OCI-LY7 (cell line): ENCODE measurements around the gene CDC42BPG. TPM values are rescaled to one million over a fixed set of nuclear protein-coding genes. Genes with fewer than 3 reads are reported as not detected.

Source experiments
- Bru-seq: library from RNA; stranded (reverse); fragments of 400-500 nt; gene quantifications from one replicate; lab custom pipeline; 2021; lab: Mats Ljungman, UMichigan
- BruChase-seq, 2 experiments: library from RNA; stranded (reverse); fragments of 400-500 nt; gene quantifications; one replicate each; lab custom pipeline; 2021; lab: Mats Ljungman, UMichigan
- BruUV-seq: library from RNA; stranded (reverse); fragments of 400-500 nt; replicated peaks from 2 replicates; lab custom pipeline; 2021; lab: Mats Ljungman, UMichigan
- CTCF ChIA-PET: fragments of 300-600 bp; sonication (Branson Sonifier 250); formaldehyde crosslinking; loops from one replicate; lab custom pipeline; 2022; ENCODE audit warnings: antibody characterized with exemption; ENCODE audit not compliant: unreplicated experiment; lab: Charles Lee
- POLR2A ChIA-PET: fragments of 300-600 bp; sonication (Branson Sonifier 250); formaldehyde crosslinking; loops from one replicate; lab custom pipeline; 2022; ENCODE audit warnings: antibody characterized with exemption; lab: Charles Lee
- DNase-seq: peaks from one replicate; pipeline ENCODE4 v3.0.0-alpha.2; 2015; ENCODE audit warnings: low spot score
- H2AFZ ChIP-seq: fragments of 200-600 bp; sonication (generic), shearing (Covaris generic); 2 replicates; pipeline ENCODE4 v1.6.1; 2014; ENCODE audit warnings: mild to moderate bottlenecking, antibody characterized with exemption, low read length, moderate library complexity
- H3K27ac ChIP-seq: fragments of 200-600 bp; sonication (generic); 2 replicates; pipeline ENCODE4 v1.5.1; 2014; ENCODE audit warnings: mixed run types, low read depth, mild to moderate bottlenecking, moderate library complexity, low read length, inconsistent platforms; ENCODE audit not compliant: poor library complexity, severe bottlenecking
- H3K36me3 ChIP-seq: fragments of 200-600 bp; sonication (generic); 2 replicates; pipeline ENCODE4 v1.6.1; 2014; ENCODE audit warnings: mild to moderate bottlenecking, antibody characterized with exemption, low read length, moderate library complexity, mixed read lengths; ENCODE audit not compliant: insufficient read depth
- H3K4me1 ChIP-seq: fragments of 200-600 bp; sonication (generic); 2 replicates; pipeline ENCODE4 v1.5.1; 2014; ENCODE audit warnings: mild to moderate bottlenecking, low read length; ENCODE audit not compliant: insufficient read depth, poor library complexity, severe bottlenecking
- H3K4me2 ChIP-seq: fragments of 200-600 bp; sonication (generic); 2 replicates; pipeline ENCODE4 v1.6.1; 2014; ENCODE audit warnings: mild to moderate bottlenecking, low read length
- H3K4me3 ChIP-seq: fragments of 200-600 bp; sonication (generic); 2 replicates; pipeline ENCODE4 v1.5.1; 2014; ENCODE audit warnings: mild to moderate bottlenecking, low read depth, low read length; ENCODE audit not compliant: poor library complexity, severe bottlenecking
- H3K79me2 ChIP-seq: fragments of 200-600 bp; sonication (generic); 2 replicates; pipeline ENCODE4 v1.6.1; 2016; ENCODE audit warnings: low read depth, mild to moderate bottlenecking, low read length, moderate library complexity, mixed read lengths; ENCODE audit not compliant: insufficient read depth
- H3K9me2 ChIP-seq: fragments of 200-600 bp; sonication (generic); 2 replicates; pipeline ENCODE4 v1.6.1; 2016; ENCODE audit warnings: mild to moderate bottlenecking, low read length, mixed read lengths; ENCODE audit not compliant: insufficient read depth
- H3K9me3 ChIP-seq: fragments of 200-600 bp; sonication (generic); 2 replicates; pipeline ENCODE4 v1.6.1; 2014; ENCODE audit warnings: mild to moderate bottlenecking, mixed run types, low read length, mixed read lengths
- H4K20me1 ChIP-seq: fragments of 200-600 bp; sonication (generic); 2 replicates; pipeline ENCODE4 v1.6.1; 2014; ENCODE audit warnings: mild to moderate bottlenecking, antibody characterized with exemption, low read length, moderate library complexity, mixed read lengths; ENCODE audit not compliant: insufficient read depth
- CTCF ChIP-seq: fragments of 200-600 bp; sonication (generic); conservative IDR thresholded peaks from 2 replicates; pipeline ENCODE4 v1.5.1; 2014; ENCODE audit warnings: mild to moderate bottlenecking, antibody characterized with exemption, low read length, moderate library complexity, mixed read lengths
- EZH2phosphoT487 ChIP-seq: fragments of 200-600 bp; sonication (generic); IDR thresholded peaks from 2 replicates; pipeline ENCODE4 v1.6.1; 2018; ENCODE audit warnings: low read depth, borderline replicate concordance, mild to moderate bottlenecking, mixed run types, antibody characterized with exemption, low read length, moderate library complexity, mixed read lengths
- intact Hi-C: fragments of 100-400 bp; cut with micrococcal nuclease; formaldehyde crosslinking; loops from one replicate; pipeline ENCODE4 v1.10.0; 2022; ENCODE audit not compliant: unreplicated experiment
- long read RNA-seq: library from polyadenylated mRNA; stranded (forward); transcript quantifications from one replicate; pipeline ENCODE4 v2.0.0, GENCODE V29; 2022
- total RNA-seq, 2 experiments: library from RNA; depleted of rRNA in 1 of 2; stranded (reverse); fragments of >200 nt in 1 of 2; shearing (Covaris generic) in 1 of 2; gene quantifications; 2 replicates each; pipeline ENCODE4 v1.2.3, GENCODE V29; 2014 to 2022

CDC42BPG gene
- total RNA-seq (2014; rRNA removed; shearing (Covaris generic)), result 4.9 TPM in 2 replicates
- total RNA-seq (2022), result 3.5 and 5.1 TPM in 2 replicates
- percentile 28 among the genes with signal in this experiment for Bru-seq, nascent RNA
- BruChase-seq, experiment 1, labeled RNA remaining after a 6-hour chase, result percentile 30 among the genes with signal in this experiment
- percentile 30 among the genes with signal in this experiment for BruChase-seq, experiment 2, labeled RNA remaining after a 2-hour chase
- long read RNA-seq, partial matches to known transcripts, result 2 of 3 reads
- long read RNA-seq, other reads (novel, unspliced or antisense), result 1 of 3 reads

GRCh38 chr11:64844330-64845128, at the start of gene CDC42BPG:
CDC42BPG (minus strand) TSS chr11:64844653; CDS start chr11:64844569, 84 bp downstream.
- H3K4me2 ChIP-seq, result peak within 1 kb of the TSS; percentile 74
- peak within 1 kb of the TSS; percentile 72 for H2AFZ ChIP-seq
- no peaks in the 10 kb centered on the region for H3K9me3 ChIP-seq
- peak within 1 kb of the TSS; percentile 38 for H3K27ac ChIP-seq
- ChIA-PET CTCF (interaction anchor here (0.6 to 1.1 kb wide), 3 partner anchors 19 to 43 kb away, joined by 4 to 6 read pairs (median 5); no protein-coding TSS in a partner anchor), POLR2A (interaction anchor here (0.5 to 1.6 kb wide), 3 partner anchors 15 to 1813 kb away, joined by 5 to 10 read pairs (median 5); no protein-coding TSS in a partner anchor)
- peaks cover 47% of the 10 kb centered on the region for H3K4me1 ChIP-seq
- no peaks in the 10 kb centered on the region for H3K36me3 ChIP-seq
- H3K9me2 ChIP-seq, result no peaks in the 10 kb centered on the region
- TF ChIP-seq CTCF (peak; percentile 72), EZH2phosphoT487 (no peak)
- no peaks in the 10 kb centered on the region for H3K79me2 ChIP-seq
- no TSS peak for BruUV-seq
- H3K4me3 ChIP-seq, result peak within 1 kb of the TSS; percentile 71
- intact Hi-C loops, result loop anchor here (1.0 to 10.0 kb wide), 5 partner anchors 42 to 470 kb away; partner anchors contain the start of genes CDC42EP2, CDCA5, SNX15 and ZFPL1
- no peaks in the 10 kb centered on the region for H4K20me1 ChIP-seq
- DNase-seq, result peak; percentile 80

GRCh38 chr11:64893194-64894069, 49.0 kb upstream of the CDC42BPG start:
- Histone ChIP-seq H3K79me2 (no peaks in the 10 kb centered on the region), H2AFZ (no peak overlapping the region), H3K9me2 (no peaks in the 10 kb centered on the region), H3K4me1 (peaks cover 12% of the 10 kb centered on the region), H3K4me2 (no peak overlapping the region), H3K4me3 (no peak overlapping the region), H3K36me3 (peaks cover 5% of the 10 kb centered on the region; the same call in 1 of the 2 replicates), H3K27ac (no peak overlapping the region), H4K20me1 (no peaks in the 10 kb centered on the region), H3K9me3 (no peaks in the 10 kb centered on the region)
- intact Hi-C loops, result loop anchor here (1.0 to 5.0 kb wide), 2 partner anchors 46 to 106 kb away; no protein-coding TSS in a partner anchor
- CTCF ChIA-PET, result interaction anchor here (1.0 to 2.9 kb wide), 4 partner anchors 10 to 45 kb away, joined by 4 to 9 read pairs (median 5); no protein-coding TSS in a partner anchor
- TF ChIP-seq EZH2phosphoT487 (no peak), CTCF (no peak)
- DNase-seq, result no peak
- BruUV-seq, result no TSS peak
- POLR2A ChIA-PET, result interaction anchor here (1.3 to 2.0 kb wide), 2 partner anchors 45 kb away, joined by 4 to 7 read pairs; no protein-coding TSS in a partner anchor
